ENCODE data around the gene MFAP2.
A peak's percentile ranks its signal among the peaks of the same experiment; 100 is the strongest.

Gene MFAP2

DNA sequence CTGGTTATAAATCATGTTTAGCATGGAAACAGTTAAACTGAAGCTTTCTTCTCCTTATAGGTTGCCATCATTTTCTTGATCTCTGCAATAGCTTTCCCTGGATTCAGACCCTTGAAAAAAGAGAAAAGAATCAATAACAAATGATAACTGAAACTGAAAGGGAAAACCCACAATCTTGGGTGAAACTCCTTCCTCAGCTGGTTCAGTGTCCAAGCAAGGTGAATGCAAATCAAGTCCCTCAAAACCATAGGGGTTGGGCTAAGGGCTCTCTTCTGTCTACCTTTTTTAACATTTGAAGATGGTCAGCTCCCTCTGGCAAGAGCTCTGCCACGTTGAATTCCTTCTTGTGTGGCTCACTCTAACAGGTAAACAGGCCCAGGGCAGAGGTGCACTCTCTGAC is 38.4 kb upstream of the MFAP2 start:
- no peaks in the 10 kb centered on the region for H3K27me3 ChIP-seq (ENCODE audit: insufficient read depth, low read length)
- H3K27ac ChIP-seq (ENCODE audit: low read depth, low read length), result no peak overlapping the region
- peaks cover 28% of the 10 kb centered on the region; the same call in 1 of the 2 replicates for H3K36me3 ChIP-seq (ENCODE audit: insufficient read depth, low read length)
- no peaks in the 10 kb centered on the region for H3K79me2 ChIP-seq (ENCODE audit: control insufficient read depth, insufficient read depth, low read length, unreplicated experiment)
- H3K4me3 ChIP-seq (ENCODE audit: low read depth, low read length), result no peak overlapping the region
- no peak overlapping the region for H2AFZ ChIP-seq (ENCODE audit: low read length, unreplicated experiment)
- peaks cover 6% of the 10 kb centered on the region for H3K4me1 ChIP-seq (ENCODE audit: control insufficient read depth, insufficient read depth, low read length, unreplicated experiment)

DNA sequence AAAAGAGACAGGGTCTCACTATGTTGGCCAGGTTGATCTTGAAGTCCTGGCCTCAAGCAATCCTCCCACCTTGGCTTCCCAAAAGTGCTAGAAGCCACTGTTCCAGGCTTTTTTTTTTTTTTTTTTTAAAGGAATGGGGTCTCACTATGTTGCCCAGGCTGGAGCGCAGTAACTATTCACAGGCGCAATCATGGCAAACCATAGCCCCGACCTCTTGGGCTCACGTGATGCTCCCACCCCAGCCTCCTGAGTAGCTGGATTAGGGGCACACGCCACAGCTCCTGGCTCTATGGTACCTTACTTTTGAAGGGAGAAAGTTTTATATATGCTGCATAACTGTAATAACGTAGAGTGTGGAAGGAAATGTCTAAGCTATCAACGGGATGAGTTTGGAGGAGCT is 37.0 kb upstream of the MFAP2 start:
- Histone ChIP-seq H3K4me1 (ENCODE audit: control insufficient read depth, insufficient read depth, low read length, unreplicated experiment) (peaks cover 15% of the 10 kb centered on the region), H3K79me2 (ENCODE audit: control insufficient read depth, insufficient read depth, low read length, unreplicated experiment) (no peaks in the 10 kb centered on the region), H2AFZ (ENCODE audit: low read length, unreplicated experiment) (no peak overlapping the region), H3K27me3 (ENCODE audit: insufficient read depth, low read length) (no peaks in the 10 kb centered on the region), H3K4me3 (ENCODE audit: low read depth, low read length) (no peak overlapping the region), H3K36me3 (ENCODE audit: insufficient read depth, low read length) (peaks cover 28% of the 10 kb centered on the region; the same call in 1 of the 2 replicates), H3K27ac (ENCODE audit: low read depth, low read length) (no peak overlapping the region)

DNA sequence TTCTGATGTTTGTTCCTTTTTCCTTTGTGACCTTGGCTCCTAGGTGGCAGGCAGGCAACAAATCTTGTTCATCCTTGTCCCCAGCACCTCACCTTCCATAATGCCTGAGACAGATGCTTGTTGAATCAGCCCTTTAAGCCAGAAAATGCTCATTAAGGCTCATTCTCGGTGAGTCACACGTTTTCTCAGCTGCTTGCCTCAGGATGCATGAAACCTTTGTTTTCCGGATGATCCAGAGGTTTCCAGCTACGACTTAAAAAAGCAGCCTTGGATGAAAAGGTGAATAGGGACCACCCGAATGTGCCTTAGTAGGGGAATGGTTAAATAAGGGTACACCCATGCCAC is 35.9 kb upstream of the MFAP2 start:
- Histone ChIP-seq H3K79me2 (ENCODE audit: control insufficient read depth, insufficient read depth, low read length, unreplicated experiment) (no peaks in the 10 kb centered on the region), H3K4me3 (ENCODE audit: low read depth, low read length) (no peak overlapping the region), H3K4me1 (ENCODE audit: control insufficient read depth, insufficient read depth, low read length, unreplicated experiment) (peaks cover 19% of the 10 kb centered on the region), H2AFZ (ENCODE audit: low read length, unreplicated experiment) (no peak overlapping the region), H3K27ac (ENCODE audit: low read depth, low read length) (no peak overlapping the region), H3K27me3 (ENCODE audit: insufficient read depth, low read length) (no peaks in the 10 kb centered on the region), H3K36me3 (ENCODE audit: insufficient read depth, low read length) (peaks cover 20% of the 10 kb centered on the region; the same call in 1 of the 2 replicates)

DNA sequence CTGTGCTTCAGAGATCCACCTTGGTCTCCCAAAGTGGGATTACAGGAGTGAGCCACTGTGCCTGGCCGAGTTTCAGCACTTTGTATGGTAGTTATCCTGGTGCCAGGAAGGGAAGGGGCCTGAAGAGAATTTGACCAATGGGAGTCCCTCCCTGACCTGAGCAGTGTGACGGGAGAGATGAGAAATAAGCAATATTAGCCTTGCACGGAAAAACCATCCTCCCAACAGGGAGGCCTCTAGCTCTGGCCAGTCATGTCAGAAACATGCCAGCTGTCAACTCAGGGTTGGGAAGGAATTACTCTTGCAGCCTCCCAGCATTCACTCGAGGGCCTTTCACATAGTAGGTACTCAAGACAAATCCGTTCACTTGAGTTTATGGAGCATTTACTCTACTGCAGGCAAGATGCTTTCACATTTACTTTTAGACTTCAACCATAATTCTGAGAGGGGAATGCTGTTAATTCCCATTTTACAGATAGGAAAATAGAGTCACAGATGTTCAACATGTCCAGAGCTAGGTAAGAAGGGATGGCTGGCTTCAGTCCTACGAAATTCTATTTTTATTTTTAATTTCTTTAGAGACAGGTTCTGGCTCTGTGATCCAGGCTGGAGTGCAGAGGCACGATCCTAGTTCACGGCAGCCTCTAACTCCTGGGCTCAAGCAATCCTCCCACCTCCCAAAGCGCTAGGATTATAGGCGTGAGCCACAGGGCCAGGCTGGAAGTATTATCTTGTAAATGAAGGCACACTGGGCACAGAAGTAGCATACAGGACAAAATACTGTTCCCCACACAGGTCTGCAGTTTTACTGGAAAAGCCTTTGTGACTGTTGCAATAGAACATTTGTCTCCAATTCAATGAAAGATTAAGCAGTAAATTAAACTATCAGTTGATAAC is 34.5 kb upstream of the MFAP2 start:
- H3K4me1 ChIP-seq (ENCODE audit: control insufficient read depth, insufficient read depth, low read length, unreplicated experiment), result peaks cover 28% of the 10 kb centered on the region
- H3K27ac ChIP-seq (ENCODE audit: low read depth, low read length), result no peak overlapping the region
- no peak overlapping the region for H3K4me3 ChIP-seq (ENCODE audit: low read depth, low read length)
- no peaks in the 10 kb centered on the region for H3K27me3 ChIP-seq (ENCODE audit: insufficient read depth, low read length)
- no peak overlapping the region for H2AFZ ChIP-seq (ENCODE audit: low read length, unreplicated experiment)
- H3K79me2 ChIP-seq (ENCODE audit: control insufficient read depth, insufficient read depth, low read length, unreplicated experiment), result no peaks in the 10 kb centered on the region
- H3K36me3 ChIP-seq (ENCODE audit: insufficient read depth, low read length), result peaks cover 11% of the 10 kb centered on the region; the same call in 1 of the 2 replicates

DNA sequence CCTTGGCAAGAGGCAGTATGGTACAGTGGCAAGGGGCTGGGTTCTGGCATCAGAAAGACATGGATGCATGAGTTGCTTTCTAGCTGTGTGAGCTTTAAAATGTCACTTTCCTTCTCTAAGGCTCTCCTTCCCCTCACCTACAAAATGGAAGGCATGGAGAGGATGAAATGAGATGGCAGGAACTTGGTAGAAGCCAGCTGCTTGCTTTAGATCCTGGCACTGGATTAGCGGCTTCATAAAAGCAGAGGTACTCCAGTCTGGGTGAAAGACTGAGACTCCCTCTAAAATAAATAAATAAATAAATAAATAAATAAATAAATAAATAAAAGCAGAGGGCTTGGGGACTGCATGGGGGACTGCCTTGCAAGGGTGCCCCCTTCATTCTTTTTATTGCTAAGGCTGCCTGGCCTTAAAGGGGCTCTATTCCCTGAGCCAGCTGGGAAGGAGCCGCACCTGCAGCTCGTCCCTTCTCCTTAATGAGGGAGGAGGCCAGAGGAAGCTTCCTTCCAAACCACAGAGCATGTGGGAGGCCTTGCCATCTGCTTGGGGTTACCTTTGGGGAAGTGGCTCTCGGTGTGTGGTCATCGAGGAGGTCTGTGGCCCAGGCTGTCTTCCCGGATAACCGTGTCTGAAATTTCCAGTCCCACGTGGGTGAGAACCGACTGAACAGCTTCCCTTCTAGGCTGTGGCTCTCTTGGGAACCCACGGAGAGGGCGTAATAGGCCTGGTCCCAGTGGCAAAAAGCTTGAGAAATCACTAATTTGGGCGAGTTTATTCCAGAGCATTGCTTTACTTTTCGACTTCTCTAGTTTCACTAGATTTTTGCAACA is 33.3 kb upstream of the MFAP2 start:
- Histone ChIP-seq H3K27me3 (ENCODE audit: insufficient read depth, low read length) (no peaks in the 10 kb centered on the region), H2AFZ (ENCODE audit: low read length, unreplicated experiment) (no peak overlapping the region), H3K27ac (ENCODE audit: low read depth, low read length) (no peak overlapping the region), H3K36me3 (ENCODE audit: insufficient read depth, low read length) (0 out of 2 replicates have a peak, but pooled peaks cover 4% of the 10 kb centered on the region), H3K79me2 (ENCODE audit: control insufficient read depth, insufficient read depth, low read length, unreplicated experiment) (no peaks in the 10 kb centered on the region), H3K4me3 (ENCODE audit: low read depth, low read length) (no peak overlapping the region), H3K4me1 (ENCODE audit: control insufficient read depth, insufficient read depth, low read length, unreplicated experiment) (peaks cover 28% of the 10 kb centered on the region)

DNA sequence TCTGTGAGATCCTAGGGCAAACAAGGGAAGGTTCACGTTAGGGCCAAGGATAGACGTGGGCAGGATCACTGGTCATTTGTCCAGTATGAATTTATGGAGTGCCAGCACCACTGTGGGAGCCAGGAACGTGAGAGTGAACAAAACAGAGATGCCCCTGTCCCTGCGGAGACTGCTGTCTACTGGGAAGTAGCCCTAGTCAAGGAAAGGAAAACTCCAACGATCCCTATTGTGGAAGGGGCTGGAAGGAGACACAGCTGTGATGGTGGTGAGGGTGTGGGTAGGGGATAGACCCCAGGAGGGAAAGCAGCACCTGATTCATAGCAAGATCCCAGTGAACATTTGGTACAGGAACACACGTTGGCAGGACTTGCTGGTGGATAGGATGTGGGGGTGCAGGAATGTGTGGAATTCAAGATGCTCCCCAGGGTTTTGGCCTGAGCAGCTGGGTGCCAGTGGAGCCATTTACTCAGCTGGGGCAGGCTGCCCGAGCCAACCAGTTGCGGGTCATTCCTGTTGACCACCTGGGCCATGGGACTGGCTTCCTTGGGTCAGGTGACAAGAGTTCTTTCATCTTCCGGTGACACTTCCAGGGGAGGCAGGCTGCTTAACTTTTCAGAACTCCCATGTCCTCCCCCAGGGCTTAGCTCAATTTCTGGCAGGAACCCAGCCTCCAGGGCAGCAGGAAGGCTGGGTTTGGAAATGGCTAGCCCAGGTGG is 32.5 kb upstream of the MFAP2 start:
- H3K79me2 ChIP-seq (ENCODE audit: control insufficient read depth, insufficient read depth, low read length, unreplicated experiment), result no peaks in the 10 kb centered on the region
- H3K4me3 ChIP-seq (ENCODE audit: low read depth, low read length), result no peak overlapping the region
- no peak overlapping the region for H3K27ac ChIP-seq (ENCODE audit: low read depth, low read length)
- no peaks in the 10 kb centered on the region for H3K27me3 ChIP-seq (ENCODE audit: insufficient read depth, low read length)
- H2AFZ ChIP-seq (ENCODE audit: low read length, unreplicated experiment), result no peak overlapping the region
- no peaks in the 10 kb centered on the region for H3K36me3 ChIP-seq (ENCODE audit: insufficient read depth, low read length)
- H3K4me1 ChIP-seq (ENCODE audit: control insufficient read depth, insufficient read depth, low read length, unreplicated experiment), result peaks cover 28% of the 10 kb centered on the region

DNA sequence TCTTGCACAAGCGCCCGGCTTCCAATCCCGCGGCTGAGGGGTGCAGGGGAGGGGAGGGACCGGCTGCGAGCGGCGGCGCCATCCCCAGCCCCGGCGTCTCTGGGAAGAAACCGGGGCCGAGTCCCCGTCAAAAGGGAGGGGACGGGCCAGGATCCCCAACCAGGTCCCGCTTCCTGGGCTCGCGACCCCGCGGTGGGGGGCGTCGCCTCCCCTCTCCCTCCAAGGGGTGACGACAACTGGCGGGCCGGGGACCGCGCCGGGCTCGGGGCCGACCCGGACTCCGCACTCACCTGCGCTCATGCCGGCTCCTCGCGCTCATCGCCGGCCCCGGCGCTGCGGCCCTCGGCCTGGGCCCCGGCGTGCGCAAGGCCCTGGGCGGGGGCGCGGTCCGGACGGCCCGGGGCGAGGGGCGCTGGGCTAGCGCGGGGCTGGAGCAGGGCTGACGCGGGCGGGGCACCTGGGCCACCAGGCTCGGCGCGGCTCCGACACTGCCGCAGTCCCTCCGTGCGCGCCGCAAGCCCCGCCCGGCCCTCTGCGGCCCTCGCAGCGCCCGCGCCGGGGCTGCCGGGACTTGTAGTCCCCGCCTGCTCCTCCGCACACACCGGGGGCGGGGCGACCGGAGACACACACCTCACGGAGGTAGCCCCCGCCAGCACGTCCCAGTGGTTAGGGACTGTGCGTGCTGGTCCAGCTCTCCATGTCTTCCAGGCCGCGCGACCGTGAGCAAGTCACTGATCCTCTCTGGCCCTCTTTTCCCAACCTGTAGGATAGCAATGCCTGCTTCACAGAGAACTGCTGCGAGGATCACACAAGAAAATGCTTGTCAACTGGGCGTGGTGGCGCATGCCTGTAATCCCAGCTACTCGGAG is 31.3 kb upstream of the MFAP2 start, which contains the start of gene ATP13A2:
ATP13A2 (minus strand) TSS at position 490 of the 869 bp plus-strand sequence; CDS start at position 300, 190 bp downstream.
- Histone ChIP-seq H3K27me3 (ENCODE audit: insufficient read depth, low read length) (no peaks in the 10 kb centered on the region), H3K36me3 (ENCODE audit: insufficient read depth, low read length) (no peaks in the 10 kb centered on the region), H2AFZ (ENCODE audit: low read length, unreplicated experiment) (no peak within 1 kb of the TSS), H3K79me2 (ENCODE audit: control insufficient read depth, insufficient read depth, low read length, unreplicated experiment) (no peaks in the 10 kb centered on the region), H3K27ac (ENCODE audit: low read depth, low read length) (no peak within 1 kb of the TSS), H3K4me3 (ENCODE audit: low read depth, low read length) (peak within 1 kb of the TSS; percentile 89), H3K4me1 (ENCODE audit: control insufficient read depth, insufficient read depth, low read length, unreplicated experiment) (peaks cover 28% of the 10 kb centered on the region)

DNA sequence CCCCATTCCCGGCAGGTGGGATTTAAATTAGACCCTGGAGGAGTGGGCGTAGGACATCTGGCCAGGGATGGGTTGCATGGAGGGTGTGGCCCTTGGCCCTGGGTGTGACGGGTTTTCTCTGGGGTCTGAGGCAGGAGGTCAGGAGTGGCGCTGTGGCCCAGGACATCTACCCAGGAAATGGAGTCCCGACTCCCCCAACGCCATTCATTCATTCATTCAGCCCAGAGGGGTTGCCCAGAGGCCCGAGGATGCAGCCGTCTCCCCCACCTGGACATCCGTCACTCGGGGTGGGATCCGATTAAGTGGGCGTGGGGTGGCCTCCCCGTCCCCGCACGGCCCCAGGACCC is 30.6 kb upstream of the MFAP2 start:
- no peak overlapping the region for H3K27ac ChIP-seq (ENCODE audit: low read depth, low read length)

DNA sequence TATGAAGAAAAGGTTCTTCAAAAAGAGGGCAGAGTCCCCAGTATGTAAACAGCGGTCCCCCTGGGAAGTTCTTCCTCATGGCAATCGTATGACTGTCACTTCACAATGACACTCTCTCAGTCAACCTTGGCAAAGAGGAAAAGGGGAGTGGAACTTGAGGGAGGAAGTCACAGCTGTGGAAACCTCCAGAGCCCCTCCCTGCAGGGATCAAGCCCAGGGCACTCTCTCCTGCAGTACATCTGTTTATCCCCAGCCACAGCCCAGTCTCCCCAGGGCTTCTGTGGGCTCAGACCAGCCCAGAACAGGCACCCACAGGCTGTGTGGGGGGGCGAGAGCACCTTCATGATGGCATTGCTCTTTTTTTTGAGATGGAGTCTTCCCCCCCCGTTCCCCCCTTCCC is 29.3 kb upstream of the MFAP2 start:
- Histone ChIP-seq H3K4me3 (ENCODE audit: low read depth, low read length) (no peak overlapping the region), H3K36me3 (ENCODE audit: insufficient read depth, low read length) (no peaks in the 10 kb centered on the region), H3K4me1 (ENCODE audit: control insufficient read depth, insufficient read depth, low read length, unreplicated experiment) (peaks cover 22% of the 10 kb centered on the region), H3K27ac (ENCODE audit: low read depth, low read length) (no peak overlapping the region), H3K27me3 (ENCODE audit: insufficient read depth, low read length) (no peaks in the 10 kb centered on the region), H3K79me2 (ENCODE audit: control insufficient read depth, insufficient read depth, low read length, unreplicated experiment) (no peaks in the 10 kb centered on the region), H2AFZ (ENCODE audit: low read length, unreplicated experiment) (no peak overlapping the region)

More for the DNA sequence above, 30.6 kb upstream of the MFAP2 start:
- H3K4me1 ChIP-seq (ENCODE audit: control insufficient read depth, insufficient read depth, low read length, unreplicated experiment), result peaks cover 24% of the 10 kb centered on the region
- H3K4me3 ChIP-seq (ENCODE audit: low read depth, low read length), result peak overlapping the region; percentile 89
- no peaks in the 10 kb centered on the region for H3K36me3 ChIP-seq (ENCODE audit: insufficient read depth, low read length)
- H2AFZ ChIP-seq (ENCODE audit: low read length, unreplicated experiment), result no peak overlapping the region
- no peaks in the 10 kb centered on the region for H3K27me3 ChIP-seq (ENCODE audit: insufficient read depth, low read length)
- H3K79me2 ChIP-seq (ENCODE audit: control insufficient read depth, insufficient read depth, low read length, unreplicated experiment), result no peaks in the 10 kb centered on the region
